Measurements from ENCODE around the gene RIPK1.
"Not testable (repeated sequence)": the region's sequence is repeated elsewhere in the genome, so short reads cannot be mapped to it uniquely, and the experiment has no call there.

- TF ChIP-seq, protein P1, sequence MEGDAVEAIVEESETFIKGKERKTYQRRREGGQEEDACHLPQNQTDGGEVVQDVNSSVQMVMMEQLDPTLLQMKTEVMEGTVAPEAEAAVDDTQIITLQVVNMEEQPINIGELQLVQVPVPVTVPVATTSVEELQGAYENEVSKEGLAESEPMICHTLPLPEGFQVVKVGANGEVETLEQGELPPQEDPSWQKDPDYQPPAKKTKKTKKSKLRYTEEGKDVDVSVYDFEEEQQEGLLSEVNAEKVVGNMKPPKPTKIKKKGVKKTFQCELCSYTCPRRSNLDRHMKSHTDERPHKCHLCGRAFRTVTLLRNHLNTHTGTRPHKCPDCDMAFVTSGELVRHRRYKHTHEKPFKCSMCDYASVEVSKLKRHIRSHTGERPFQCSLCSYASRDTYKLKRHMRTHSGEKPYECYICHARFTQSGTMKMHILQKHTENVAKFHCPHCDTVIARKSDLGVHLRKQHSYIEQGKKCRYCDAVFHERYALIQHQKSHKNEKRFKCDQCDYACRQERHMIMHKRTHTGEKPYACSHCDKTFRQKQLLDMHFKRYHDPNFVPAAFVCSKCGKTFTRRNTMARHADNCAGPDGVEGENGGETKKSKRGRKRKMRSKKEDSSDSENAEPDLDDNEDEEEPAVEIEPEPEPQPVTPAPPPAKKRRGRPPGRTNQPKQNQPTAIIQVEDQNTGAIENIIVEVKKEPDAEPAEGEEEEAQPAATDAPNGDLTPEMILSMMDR (IDR thresholded peaks at IDR 0.05; ENCODE audit: extremely low read depth in 1 of 2, insufficient read depth in 1 of 2, low read depth in 1 of 2, low read length in 2 of 2) = not testable (repeated sequence)
- not testable (repeated sequence) for TF ChIP-seq POLR2AphosphoS5 (IDR thresholded peaks at IDR 0.05; ENCODE audit: insufficient read depth, low read depth, low read length); MAX (IDR thresholded peaks at IDR 0.05; ENCODE audit: insufficient read depth, insufficient read length); EZH2 (IDR thresholded peaks at IDR 0.05; ENCODE audit: borderline replicate concordance, low read depth, low read length, severe bottlenecking); POLR2A (IDR thresholded peaks at IDR 0.05; ENCODE audit: low read depth, low read length); FOS (IDR thresholded peaks at IDR 0.05; ENCODE audit: borderline replicate concordance, insufficient read depth, low read length); GATA2 (IDR thresholded peaks at IDR 0.05; ENCODE audit: insufficient read depth, insufficient read length, low read depth, low read length)
Observed at GRCh38 chr6:3078952-3079351, 10.7 kb downstream of the RIPK1 start.
